Fibroblast of lung (primary cell): Measurements from ENCODE around the gene PIK3CB. TPM values are rescaled to one million over a fixed set of nuclear protein-coding genes. Genes with fewer than 3 reads are reported as not detected.

Experiments used
- DNase-seq, 2 donors: peaks; one replicate each; pipeline versions ENCODE4 v3.0.0 to v3.0.0-alpha.2; 2010; ENCODE audit warnings: low read depth in 2 of 2
- H2AFZ ChIP-seq: 2 replicates; pipeline ENCODE4 v1.5.1; 2012; ENCODE audit warnings: low read length, control low read depth, inconsistent platforms
- H3K27ac ChIP-seq: 2 replicates; pipeline ENCODE4 v1.5.1; 2011; ENCODE audit warnings: low read length, control low read depth; ENCODE audit not compliant: insufficient read depth
- H3K27me3 ChIP-seq: 2 replicates; pipeline ENCODE4 v1.5.1; 2011; ENCODE audit warnings: mild to moderate bottlenecking, low read length; ENCODE audit not compliant: control insufficient read depth, insufficient read depth
- H3K36me3 ChIP-seq: 2 replicates; pipeline ENCODE4 v1.5.1; 2011; ENCODE audit warnings: low read length; ENCODE audit not compliant: control insufficient read depth, insufficient read depth
- H3K4me1 ChIP-seq: 2 replicates; pipeline ENCODE4 v1.5.1; 2011; ENCODE audit warnings: low read length; ENCODE audit not compliant: control insufficient read depth, insufficient read depth; ENCODE audit errors: extremely low read depth
- H3K4me2 ChIP-seq: 2 replicates; pipeline ENCODE4 v1.5.1; 2011; ENCODE audit warnings: low read length, control low read depth; ENCODE audit not compliant: insufficient read depth; ENCODE audit errors: extremely low read depth
- H3K4me3 ChIP-seq, 4 experiments: fragments of 200-600 bp in 1 of 4; sonication (generic) in 1 of 4; replicated peaks in 1 of 4; 2 replicates each; pipeline ENCODE4 v1.5.1; 2011 to 2016; ENCODE audit warnings: low read length in 4 of 4, low read depth in 3 of 4, mild to moderate bottlenecking in 3 of 4, control low read depth in 2 of 4, inconsistent platforms in 1 of 4, mixed read lengths in 1 of 4; ENCODE audit not compliant: insufficient read depth in 1 of 4; ENCODE audit errors: control extremely low read depth in 1 of 4
- H3K79me2 ChIP-seq: 2 replicates; pipeline ENCODE4 v1.5.1; 2012; ENCODE audit warnings: mild to moderate bottlenecking, low read length, inconsistent platforms; ENCODE audit not compliant: control insufficient read depth, insufficient read depth
- H3K9ac ChIP-seq: 2 replicates; pipeline ENCODE4 v1.5.1; 2011; ENCODE audit warnings: mild to moderate bottlenecking, low read length, control low read depth; ENCODE audit not compliant: insufficient read depth
- H3K9me3 ChIP-seq: 2 replicates; pipeline ENCODE4 v1.5.1; 2012; ENCODE audit warnings: low read depth, low read length; ENCODE audit not compliant: control insufficient read depth, insufficient read depth
- H4K20me1 ChIP-seq: 2 replicates; pipeline ENCODE4 v1.5.1; 2011; ENCODE audit warnings: low read length; ENCODE audit not compliant: control insufficient read depth, insufficient read depth; ENCODE audit errors: extremely low read depth
- EZH2 ChIP-seq: IDR thresholded peaks from 2 replicates; pipeline ENCODE4 v1.5.1; 2012; ENCODE audit warnings: low read length, control low read depth, mild to moderate bottlenecking; ENCODE audit errors: missing control alignments
- polyA plus RNA-seq, 2 donors: library from polyadenylated mRNA; depleted of rRNA in 1 of 2; stranded (reverse) in 1 of 2; unstranded in 1 of 2; fragments of >200 nt; gene quantifications; 2 replicates each; pipeline ENCODE4 v1.2.1, GENCODE V29; 2011 to 2012; ENCODE audit warnings: missing spikeins in 1 of 2
- total RNA-seq: library from RNA; depleted of rRNA; stranded (reverse); fragments of >200 nt; gene quantifications from 2 replicates; pipeline ENCODE4 v1.2.1, GENCODE V29; 2014
- TF ChIP-seq, protein P1 (sequence below), 2 donors: IDR thresholded peaks in 1 of 2; conservative IDR thresholded peaks in 1 of 2; 1 replicate in 1 of 2; 2 replicates in 1 of 2; pipeline ENCODE4 v1.5.1; 2011 to 2012; ENCODE audit warnings: low read length in 2 of 2, control low read depth in 1 of 2, inconsistent platforms in 1 of 2, low read depth in 1 of 2, mild to moderate bottlenecking in 1 of 2

Gene PIK3CB
- total and polyA plus RNA-seq, 2 donors (not counting 1 experiment from before 2014, with no cell fraction given): 12.4 to 17.0 TPM

DNA sequence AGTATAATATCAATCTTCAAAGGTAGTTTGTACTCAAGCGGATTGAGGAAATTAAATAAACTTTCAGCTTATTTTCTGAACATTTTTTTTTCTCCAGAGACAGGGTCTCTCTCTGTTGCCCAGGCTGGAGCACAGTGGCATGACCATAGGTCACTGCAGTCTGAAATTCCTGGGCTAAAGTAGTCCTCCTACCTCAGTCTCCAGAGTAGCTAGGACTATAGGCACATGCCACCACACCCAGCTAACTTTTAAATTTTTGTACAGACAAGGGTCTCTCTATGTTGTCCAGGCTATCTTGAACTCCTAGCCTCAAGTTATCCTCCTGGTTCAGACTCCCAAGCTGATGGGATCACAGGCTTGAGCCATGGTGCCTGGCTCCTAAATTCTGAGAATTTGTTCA lies 129.1 kb downstream of the PIK3CB start:
- no peak overlapping the region for H3K4me3 ChIP-seq
- H3K27me3 ChIP-seq: no peaks in the 10 kb centered on the region
- no peaks in the 10 kb centered on the region for H3K36me3 ChIP-seq
- H3K9me3 ChIP-seq: no peaks in the 10 kb centered on the region
- TF ChIP-seq, protein P1, sequence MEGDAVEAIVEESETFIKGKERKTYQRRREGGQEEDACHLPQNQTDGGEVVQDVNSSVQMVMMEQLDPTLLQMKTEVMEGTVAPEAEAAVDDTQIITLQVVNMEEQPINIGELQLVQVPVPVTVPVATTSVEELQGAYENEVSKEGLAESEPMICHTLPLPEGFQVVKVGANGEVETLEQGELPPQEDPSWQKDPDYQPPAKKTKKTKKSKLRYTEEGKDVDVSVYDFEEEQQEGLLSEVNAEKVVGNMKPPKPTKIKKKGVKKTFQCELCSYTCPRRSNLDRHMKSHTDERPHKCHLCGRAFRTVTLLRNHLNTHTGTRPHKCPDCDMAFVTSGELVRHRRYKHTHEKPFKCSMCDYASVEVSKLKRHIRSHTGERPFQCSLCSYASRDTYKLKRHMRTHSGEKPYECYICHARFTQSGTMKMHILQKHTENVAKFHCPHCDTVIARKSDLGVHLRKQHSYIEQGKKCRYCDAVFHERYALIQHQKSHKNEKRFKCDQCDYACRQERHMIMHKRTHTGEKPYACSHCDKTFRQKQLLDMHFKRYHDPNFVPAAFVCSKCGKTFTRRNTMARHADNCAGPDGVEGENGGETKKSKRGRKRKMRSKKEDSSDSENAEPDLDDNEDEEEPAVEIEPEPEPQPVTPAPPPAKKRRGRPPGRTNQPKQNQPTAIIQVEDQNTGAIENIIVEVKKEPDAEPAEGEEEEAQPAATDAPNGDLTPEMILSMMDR (conservative IDR thresholded peaks at IDR 0.05 in 1 of 2, IDR thresholded peaks at IDR 0.05 in 1 of 2; ENCODE audit: low read depth in 1 of 2, low read length in 2 of 2): no peak
- TF ChIP-seq EZH2: no peak
- no peak overlapping the region for H2AFZ ChIP-seq
- no peaks in the 10 kb centered on the region for H3K79me2 ChIP-seq
- no peak overlapping the region for H3K4me2 ChIP-seq
- H4K20me1 ChIP-seq: no peaks in the 10 kb centered on the region
- H3K9ac ChIP-seq: no peak overlapping the region
- H3K4me1 ChIP-seq: no peaks in the 10 kb centered on the region
- no peak for DNase-seq
- H3K27ac ChIP-seq: no peak overlapping the region

DNA sequence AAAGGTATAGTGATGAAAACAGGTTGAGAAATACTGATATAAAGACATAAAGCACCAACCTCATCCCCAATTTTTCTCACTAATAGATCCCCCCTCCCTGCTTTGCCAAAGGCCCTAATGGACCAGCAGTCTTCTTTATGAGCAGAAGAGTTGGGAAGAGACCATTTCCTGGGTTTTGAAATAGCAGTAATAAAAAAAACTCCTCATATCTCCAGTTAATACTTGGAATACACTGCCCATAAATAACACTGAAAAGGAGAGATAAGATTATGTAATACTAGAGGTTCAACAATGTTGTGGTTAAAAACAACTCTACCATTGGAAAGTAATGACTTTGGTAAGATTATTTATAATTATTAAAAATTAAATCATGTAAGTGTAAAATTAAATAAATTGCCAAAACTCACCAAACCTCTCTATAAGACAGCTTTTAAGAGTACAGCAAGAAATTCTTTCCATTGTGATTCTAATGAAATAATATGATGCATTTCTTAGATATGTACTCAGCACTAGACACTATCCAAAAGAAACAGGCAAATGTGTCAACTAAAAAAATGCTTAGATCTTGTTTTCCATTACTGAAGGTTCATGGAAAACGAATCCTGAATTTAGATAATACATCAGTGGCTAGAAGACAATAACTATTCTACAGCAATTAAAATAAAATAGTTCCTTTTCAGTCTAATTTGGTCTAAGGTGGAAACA lies 137.9 kb downstream of the PIK3CB start:
- DNase-seq: peak in 1 of 2 donors; percentile 69
- Histone ChIP-seq H3K36me3 (no peaks in the 10 kb centered on the region), H3K4me2 (no peak overlapping the region), H3K27me3 (no peaks in the 10 kb centered on the region), H3K79me2 (no peaks in the 10 kb centered on the region), H3K27ac (no peak overlapping the region), H3K4me3 (no peak overlapping the region), H3K9me3 (no peaks in the 10 kb centered on the region), H4K20me1 (no peaks in the 10 kb centered on the region), H3K4me1 (peaks cover 10% of the 10 kb centered on the region), H2AFZ (no peak overlapping the region), H3K9ac (no peak overlapping the region)
- TF ChIP-seq EZH2: no peak
- TF ChIP-seq, protein P1 (conservative IDR thresholded peaks at IDR 0.05 in 1 of 2, IDR thresholded peaks at IDR 0.05 in 1 of 2; ENCODE audit: low read depth in 1 of 2, low read length in 2 of 2): no peak

DNA sequence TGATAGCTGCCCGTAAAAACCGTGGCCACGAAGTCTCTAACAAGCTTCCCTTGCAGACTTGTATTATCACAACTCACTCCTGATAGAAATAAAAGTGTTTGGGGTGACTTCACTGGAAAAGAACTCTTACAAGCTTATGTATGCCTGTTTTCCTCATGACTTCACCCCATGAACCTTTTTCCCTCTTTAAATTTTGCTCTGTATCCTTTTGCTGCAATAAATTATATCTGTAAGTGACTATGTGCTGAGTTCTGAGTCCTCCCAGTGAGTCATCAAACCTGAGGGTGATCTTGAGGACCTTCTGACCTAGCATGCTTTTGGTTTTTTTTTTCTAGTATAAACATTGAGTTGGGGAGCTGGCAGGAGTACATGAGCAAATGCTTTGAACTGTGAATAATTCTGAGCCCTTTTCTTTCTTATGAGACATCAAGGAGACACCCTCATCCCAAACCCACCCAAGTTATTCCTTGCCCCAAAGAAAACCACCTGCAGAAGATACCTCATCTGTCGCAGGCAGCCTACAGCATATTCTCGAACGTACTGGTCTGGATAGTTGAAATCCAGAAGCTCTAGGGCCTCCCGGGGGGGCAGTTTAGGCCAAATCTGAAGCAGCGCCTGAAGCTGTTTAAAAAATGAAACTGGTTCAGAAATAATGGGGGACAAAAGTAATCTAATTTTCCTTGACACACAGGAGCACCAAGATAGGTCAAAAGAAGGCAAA lies 140.3 kb downstream of the PIK3CB start:
- DNase-seq: peak; percentile 96 to 99
- H3K27me3 ChIP-seq: no peaks in the 10 kb centered on the region
- H3K27ac ChIP-seq: peak overlapping the region; percentile 67
- H3K4me3 ChIP-seq: peak overlapping the region in 1 of 4 experiments; percentile 7
- no peaks in the 10 kb centered on the region for H3K9me3 ChIP-seq
- H2AFZ ChIP-seq: no peak overlapping the region
- peak overlapping the region; percentile 75 for H3K4me2 ChIP-seq
- no peak overlapping the region for H3K9ac ChIP-seq
- TF ChIP-seq, protein P1 (conservative IDR thresholded peaks at IDR 0.05 in 1 of 2, IDR thresholded peaks at IDR 0.05 in 1 of 2; ENCODE audit: low read depth in 1 of 2, low read length in 2 of 2): no peak
- TF ChIP-seq EZH2: no peak
- no peaks in the 10 kb centered on the region for H3K79me2 ChIP-seq
- H3K4me1 ChIP-seq: peaks cover 10% of the 10 kb centered on the region
- H4K20me1 ChIP-seq: no peaks in the 10 kb centered on the region
- no peaks in the 10 kb centered on the region for H3K36me3 ChIP-seq
